HEK293T (cell line): ENCODE data around the gene ST6GALNAC5.

Experiments
- CTCF ChIA-PET: fragments of 350-600 bp; formaldehyde crosslinking; extraction: SDS; loops from one replicate; lab custom pipeline; 2021; ENCODE audit warnings: antibody characterized with exemption, inconsistent platforms; lab: Yijun Ruan, JAX
- POLR2A ChIA-PET: fragments of 350-600 bp; formaldehyde crosslinking; extraction: SDS; loops from one replicate; lab custom pipeline; 2020; ENCODE audit warnings: antibody characterized with exemption, inconsistent platforms; lab: Yijun Ruan, JAX
- DNase-seq: peaks from one replicate; pipeline ENCODE4 v3.0.0; 2012; ENCODE audit warnings: mixed read lengths; ENCODE audit errors: extremely low spot score
- ARNT ChIP-seq: fragments of 450-650 bp; IDR thresholded peaks from 2 replicates; pipeline ENCODE4 v1.6.1; 2017; ENCODE audit warnings: mild to moderate bottlenecking
- BHLHE40 ChIP-seq: fragments of 450-650 bp; IDR thresholded peaks from 2 replicates; pipeline ENCODE4 v1.6.1; 2016; ENCODE audit warnings: mild to moderate bottlenecking, moderate library complexity, borderline replicate concordance
- CTBP1 ChIP-seq: fragments of 450-650 bp; IDR thresholded peaks from 2 replicates; pipeline ENCODE4 v1.6.1; 2016; ENCODE audit warnings: borderline replicate concordance
- ELF4 ChIP-seq: fragments of 450-650 bp; IDR thresholded peaks from 2 replicates; pipeline ENCODE4 v1.6.1; 2017; ENCODE audit warnings: antibody characterized with exemption
- FOXA1 ChIP-seq: fragments of 450-650 bp; IDR thresholded peaks from 2 replicates; pipeline ENCODE4 v1.6.1; 2016; ENCODE audit warnings: mild to moderate bottlenecking
- FOXK2 ChIP-seq: fragments of 450-650 bp; IDR thresholded peaks from 2 replicates; pipeline ENCODE4 v1.6.1; 2016; ENCODE audit warnings: mild to moderate bottlenecking
- FOXM1 ChIP-seq: fragments of 450-650 bp; IDR thresholded peaks from 2 replicates; pipeline ENCODE4 v1.6.1; 2017; ENCODE audit warnings: mild to moderate bottlenecking, borderline replicate concordance
- HDGF ChIP-seq: fragments of 450-650 bp; IDR thresholded peaks from 2 replicates; pipeline ENCODE4 v1.6.1; 2017; ENCODE audit warnings: antibody characterized with exemption, borderline replicate concordance
- L3MBTL2 ChIP-seq: fragments of 450-650 bp; conservative IDR thresholded peaks from 2 replicates; pipeline ENCODE4 v1.6.1; 2016; ENCODE audit warnings: mild to moderate bottlenecking
- LEF1 ChIP-seq: fragments of 450-650 bp; IDR thresholded peaks from 2 replicates; pipeline ENCODE4 v1.6.1; 2017; ENCODE audit warnings: mild to moderate bottlenecking, borderline replicate concordance
- NFRKB ChIP-seq: fragments of 450-650 bp; IDR thresholded peaks from 2 replicates; pipeline ENCODE4 v1.6.1; 2016; ENCODE audit warnings: mild to moderate bottlenecking, moderate library complexity
- SP1 ChIP-seq: fragments of 450-650 bp; IDR thresholded peaks from 2 replicates; pipeline ENCODE4 v1.6.1; 2017
- SUZ12 ChIP-seq: fragments of 450-650 bp; IDR thresholded peaks from 2 replicates; pipeline ENCODE4 v1.6.1; 2016; ENCODE audit warnings: mild to moderate bottlenecking
- TARDBP ChIP-seq: fragments of 450-650 bp; IDR thresholded peaks from 2 replicates; pipeline ENCODE4 v1.6.1; 2016
- ZNF384 ChIP-seq: fragments of 450-650 bp; IDR thresholded peaks from 2 replicates; pipeline ENCODE4 v1.6.1; 2016
- TF ChIP-seq, protein P1 (sequence below): fragments of 450-650 bp; IDR thresholded peaks from 2 replicates; pipeline ENCODE4 v1.6.1; 2016

ST6GALNAC5 gene

GRCh38 chr1:76866566-76866965 lies 714 bp upstream of the ST6GALNAC5 start:
- POLR2A ChIA-PET = no interaction called here
- CTCF ChIA-PET = no interaction called here
- TF ChIP-seq ZNF384 = no peak
- TF ChIP-seq ARNT = no peak
- no peak for TF ChIP-seq SP1
- no peak for TF ChIP-seq FOXM1
- TF ChIP-seq NFRKB = no peak
- TF ChIP-seq, protein P1, sequence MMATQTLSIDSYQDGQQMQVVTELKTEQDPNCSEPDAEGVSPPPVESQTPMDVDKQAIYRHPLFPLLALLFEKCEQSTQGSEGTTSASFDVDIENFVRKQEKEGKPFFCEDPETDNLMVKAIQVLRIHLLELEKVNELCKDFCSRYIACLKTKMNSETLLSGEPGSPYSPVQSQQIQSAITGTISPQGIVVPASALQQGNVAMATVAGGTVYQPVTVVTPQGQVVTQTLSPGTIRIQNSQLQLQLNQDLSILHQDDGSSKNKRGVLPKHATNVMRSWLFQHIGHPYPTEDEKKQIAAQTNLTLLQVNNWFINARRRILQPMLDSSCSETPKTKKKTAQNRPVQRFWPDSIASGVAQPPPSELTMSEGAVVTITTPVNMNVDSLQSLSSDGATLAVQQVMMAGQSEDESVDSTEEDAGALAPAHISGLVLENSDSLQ = no peak
- no peak for TF ChIP-seq FOXK2
- no peak for TF ChIP-seq TARDBP
- no peak for TF ChIP-seq HDGF
- no peak for TF ChIP-seq CTBP1
- TF ChIP-seq BHLHE40 = no peak
- TF ChIP-seq LEF1 = no peak
- no peak for TF ChIP-seq SUZ12
- TF ChIP-seq ELF4 = no peak
- TF ChIP-seq L3MBTL2 = no peak
- no peak for TF ChIP-seq FOXA1
- no peak for DNase-seq

DNA sequence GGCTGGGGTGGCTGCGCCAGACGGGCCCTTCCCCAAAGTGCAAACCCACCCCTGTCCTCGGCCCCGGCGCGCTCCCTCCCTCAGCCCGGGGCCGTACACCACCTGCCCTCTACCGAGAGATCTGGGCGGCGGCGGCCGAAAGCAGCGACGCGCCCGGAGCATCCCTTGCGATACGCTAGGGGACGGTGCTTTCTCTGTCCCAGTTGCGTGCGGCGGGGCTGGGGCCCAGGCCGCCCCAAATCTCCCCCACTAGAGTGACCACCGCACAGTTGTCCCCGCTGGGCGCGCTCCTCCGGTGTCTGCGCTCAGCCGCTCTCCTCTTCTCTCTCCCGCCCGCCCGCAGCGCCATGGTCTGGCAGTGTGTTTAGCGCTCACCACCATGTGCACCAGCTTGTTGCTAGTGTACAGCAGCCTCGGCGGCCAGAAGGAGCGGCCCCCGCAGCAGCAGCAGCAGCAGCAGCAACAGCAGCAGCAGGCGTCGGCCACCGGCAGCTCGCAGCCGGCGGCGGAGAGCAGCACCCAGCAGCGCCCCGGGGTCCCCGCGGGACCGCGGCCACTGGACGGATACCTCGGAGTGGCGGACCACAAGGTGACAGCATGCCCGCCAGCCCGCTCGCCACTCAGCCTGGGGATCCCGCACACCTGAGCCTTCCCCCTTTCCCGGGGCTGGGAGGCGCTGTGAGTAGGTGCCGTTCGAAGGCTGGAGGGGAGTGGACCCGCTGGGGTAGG lies 1.0 kb downstream of the ST6GALNAC5 start:
- peak; percentile 83 for DNase-seq
- TF ChIP-seq FOXA1 = no peak
- TF ChIP-seq CTBP1 = peak; percentile 51
- no peak for TF ChIP-seq FOXM1
- TF ChIP-seq, protein P1 = no peak
- TF ChIP-seq ELF4 = no peak
- no peak for TF ChIP-seq HDGF
- no peak for TF ChIP-seq SUZ12
- TF ChIP-seq ARNT = no peak
- no peak for TF ChIP-seq SP1
- TF ChIP-seq ZNF384 = no peak
- TF ChIP-seq TARDBP = no peak
- TF ChIP-seq BHLHE40 = no peak
- TF ChIP-seq L3MBTL2 = peak; percentile 90
- TF ChIP-seq FOXK2 = no peak
- TF ChIP-seq NFRKB = no peak
- TF ChIP-seq LEF1 = no peak
- ChIA-PET CTCF (no interaction called here), POLR2A (no interaction called here)

- POLR2A ChIA-PET = no interaction called here
- CTCF ChIA-PET = no interaction called here
- TF ChIP-seq, protein P1 = no peak
- no peak for TF ChIP-seq BHLHE40
- no peak for TF ChIP-seq NFRKB
- TF ChIP-seq SUZ12 = no peak
- no peak for TF ChIP-seq CTBP1
- no peak for TF ChIP-seq LEF1
- TF ChIP-seq SP1 = no peak
- no peak for TF ChIP-seq L3MBTL2
- TF ChIP-seq TARDBP = no peak
- TF ChIP-seq ELF4 = no peak
- TF ChIP-seq FOXK2 = no peak
- no peak for TF ChIP-seq HDGF
- no peak for TF ChIP-seq ZNF384
- TF ChIP-seq FOXA1 = no peak
- TF ChIP-seq FOXM1 = no peak
- TF ChIP-seq ARNT = no peak
- no peak for DNase-seq
These were observed 1.6 kb downstream of the ST6GALNAC5 start for GRCh38 chr1:76868916-76869315.

DNA sequence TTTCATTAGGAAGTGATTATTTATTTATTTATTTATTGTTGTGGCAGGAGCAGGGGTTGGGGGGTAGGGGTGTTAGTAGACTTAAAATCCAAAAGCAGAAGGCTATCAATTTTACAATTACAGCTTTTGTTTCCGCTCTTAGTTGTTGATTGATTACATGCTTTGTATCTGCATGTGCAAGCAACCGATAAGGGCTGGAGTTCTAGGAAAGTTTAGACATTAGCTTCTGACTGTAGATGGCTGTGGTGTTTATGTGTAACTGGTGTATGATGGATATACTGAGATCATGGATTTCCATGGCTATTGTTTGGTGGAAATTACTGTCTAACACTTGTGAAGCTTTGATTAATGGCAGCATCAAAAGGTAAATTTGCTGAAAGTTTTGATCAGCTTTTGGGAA lies 2.8 kb downstream of the ST6GALNAC5 start:
- DNase-seq = no peak
- TF ChIP-seq TARDBP (no peak), LEF1 (no peak), SP1 (no peak), CTBP1 (no peak), BHLHE40 (no peak), FOXK2 (no peak), L3MBTL2 (no peak), ZNF384 (no peak), HDGF (no peak)
- ChIA-PET POLR2A (no interaction called here), CTCF (no interaction called here)

DNA sequence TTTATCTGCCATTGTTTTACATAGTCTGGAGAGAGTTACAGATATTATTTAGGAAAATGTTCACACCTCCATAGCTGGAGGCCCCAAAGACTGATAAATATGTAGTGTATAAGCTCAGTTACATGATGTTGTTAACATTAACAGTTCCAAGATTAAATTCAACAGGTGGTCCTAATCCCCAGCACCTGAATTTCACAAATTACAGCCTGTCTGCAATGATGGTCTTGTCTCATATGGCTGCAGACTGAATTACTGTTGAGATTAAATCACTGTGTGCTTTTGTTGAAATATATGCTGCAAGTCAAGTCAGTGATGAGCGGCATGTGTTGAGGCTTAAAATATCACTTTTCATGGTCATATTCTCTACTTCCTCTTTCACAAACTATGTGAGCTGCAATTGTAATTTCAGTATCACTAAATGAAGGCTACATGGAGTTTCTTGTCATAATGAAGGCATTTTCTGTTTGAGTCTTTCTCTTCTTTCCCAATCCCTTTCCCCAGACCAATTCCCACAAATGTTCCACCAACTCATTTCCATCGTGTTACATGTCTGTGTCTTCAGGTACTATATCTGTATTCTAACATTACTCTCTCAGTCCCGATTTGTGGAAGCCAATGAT lies 4.2 kb downstream of the ST6GALNAC5 start:
- POLR2A ChIA-PET = no interaction called here
- CTCF ChIA-PET = no interaction called here

More for the DNA sequence above, 4.2 kb downstream of the ST6GALNAC5 start:
- no peak for TF ChIP-seq BHLHE40
- TF ChIP-seq SUZ12 = no peak
- no peak for TF ChIP-seq CTBP1
- TF ChIP-seq ELF4 = no peak
- TF ChIP-seq LEF1 = no peak
- no peak for TF ChIP-seq HDGF
- TF ChIP-seq FOXM1 = no peak
- TF ChIP-seq TARDBP = no peak
- TF ChIP-seq FOXK2 = no peak
- TF ChIP-seq L3MBTL2 = no peak
- no peak for TF ChIP-seq ZNF384
- TF ChIP-seq, protein P1 = no peak
- TF ChIP-seq ARNT = no peak
- TF ChIP-seq NFRKB = no peak
- no peak for TF ChIP-seq FOXA1
- TF ChIP-seq SP1 = no peak
- DNase-seq = no peak
